Astrocyte of the cerebellum (primary cell): ENCODE data around the gene SPINK13.

Experiments used
- DNase-seq: peaks from one replicate; pipeline ENCODE4 v3.0.0-alpha.2; 2011; ENCODE audit warnings: low read depth
- H3K4me3 ChIP-seq: 2 replicates; pipeline ENCODE4 v1.5.1; 2011; ENCODE audit warnings: mild to moderate bottlenecking, low read depth, low read length, moderate library complexity
- in situ Hi-C: cut with HindIII; loops from 2 replicates; pipeline ENCODE4 v1.10.0; 2017; ENCODE audit warnings: low sequenced_read_pairs
- TF ChIP-seq, protein P1 (sequence below): IDR thresholded peaks from 2 replicates; pipeline ENCODE4 v1.5.1; 2012; ENCODE audit warnings: low read length, low read depth, moderate library complexity, mild to moderate bottlenecking; ENCODE audit errors: missing control alignments

Gene SPINK13

DNA sequence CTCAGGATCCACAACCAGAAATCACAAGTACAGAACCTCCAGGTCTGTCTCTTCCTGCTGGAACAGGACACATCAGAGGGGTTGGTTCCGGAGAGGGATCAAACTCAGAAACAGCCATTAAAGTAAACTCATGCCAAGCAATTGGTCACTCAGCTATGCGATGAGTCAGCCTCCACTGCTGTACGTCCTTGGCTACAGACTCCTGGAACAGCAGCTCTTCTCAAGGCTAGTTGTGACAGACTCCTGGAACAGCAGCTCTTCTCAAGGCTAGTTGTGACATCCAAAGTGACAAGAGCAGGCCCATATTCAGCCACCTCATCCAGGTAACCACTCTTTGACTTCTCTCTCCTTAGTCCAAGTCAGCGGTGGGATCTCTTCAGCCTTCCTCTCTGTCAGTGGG is at the start of gene SPINK13:
SPINK13 (plus strand) TSS at position 229 of the 400 bp plus-strand sequence. CDS start 1,279 bp downstream, outside the sequence.
- H3K4me3 ChIP-seq, result no peak within 1 kb of the TSS
- peak; percentile 65 for DNase-seq
- TF ChIP-seq, protein P1, sequence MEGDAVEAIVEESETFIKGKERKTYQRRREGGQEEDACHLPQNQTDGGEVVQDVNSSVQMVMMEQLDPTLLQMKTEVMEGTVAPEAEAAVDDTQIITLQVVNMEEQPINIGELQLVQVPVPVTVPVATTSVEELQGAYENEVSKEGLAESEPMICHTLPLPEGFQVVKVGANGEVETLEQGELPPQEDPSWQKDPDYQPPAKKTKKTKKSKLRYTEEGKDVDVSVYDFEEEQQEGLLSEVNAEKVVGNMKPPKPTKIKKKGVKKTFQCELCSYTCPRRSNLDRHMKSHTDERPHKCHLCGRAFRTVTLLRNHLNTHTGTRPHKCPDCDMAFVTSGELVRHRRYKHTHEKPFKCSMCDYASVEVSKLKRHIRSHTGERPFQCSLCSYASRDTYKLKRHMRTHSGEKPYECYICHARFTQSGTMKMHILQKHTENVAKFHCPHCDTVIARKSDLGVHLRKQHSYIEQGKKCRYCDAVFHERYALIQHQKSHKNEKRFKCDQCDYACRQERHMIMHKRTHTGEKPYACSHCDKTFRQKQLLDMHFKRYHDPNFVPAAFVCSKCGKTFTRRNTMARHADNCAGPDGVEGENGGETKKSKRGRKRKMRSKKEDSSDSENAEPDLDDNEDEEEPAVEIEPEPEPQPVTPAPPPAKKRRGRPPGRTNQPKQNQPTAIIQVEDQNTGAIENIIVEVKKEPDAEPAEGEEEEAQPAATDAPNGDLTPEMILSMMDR, result no peak
- in situ Hi-C loops, result no loop called here

- in situ Hi-C loops, result no loop called here
- DNase-seq, result no peak
- no peak overlapping the region for H3K4me3 ChIP-seq
- TF ChIP-seq, protein P1, result no peak
These were observed 47.1 kb upstream of the SPINK13 start for GRCh38 chr5:148221508-148221907.

DNA sequence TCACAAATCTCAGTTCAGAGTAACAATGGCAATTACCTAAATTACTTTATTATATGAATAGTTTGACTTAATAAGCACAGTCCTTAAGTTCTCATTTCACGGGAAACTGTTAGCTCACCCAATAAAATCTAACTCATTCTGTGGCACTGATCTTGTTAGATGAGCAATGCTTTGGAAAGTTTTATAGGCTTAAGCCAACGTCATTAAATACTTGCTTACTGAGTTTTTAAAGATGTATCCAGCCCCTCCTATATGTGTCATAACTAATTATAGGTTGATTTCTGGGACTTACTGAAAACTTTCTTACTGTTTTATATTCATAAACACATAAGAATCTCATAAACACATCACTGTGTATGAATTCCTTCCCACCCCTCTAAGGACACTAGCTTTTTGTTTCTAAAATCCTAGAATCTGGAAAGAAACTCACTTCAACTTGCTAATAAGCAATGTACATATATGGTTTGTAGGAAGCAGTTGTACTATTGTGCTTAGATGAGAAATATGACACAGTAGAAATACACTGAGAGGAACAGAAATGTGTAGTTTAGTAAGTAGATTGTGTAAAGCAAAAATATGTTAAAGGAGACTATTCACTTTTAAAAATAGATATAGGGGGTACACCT is 44.4 kb upstream of the SPINK13 start:
- no peak overlapping the region for H3K4me3 ChIP-seq
- TF ChIP-seq, protein P1, result no peak
- in situ Hi-C loops, result no loop called here
- DNase-seq, result no peak

DNA sequence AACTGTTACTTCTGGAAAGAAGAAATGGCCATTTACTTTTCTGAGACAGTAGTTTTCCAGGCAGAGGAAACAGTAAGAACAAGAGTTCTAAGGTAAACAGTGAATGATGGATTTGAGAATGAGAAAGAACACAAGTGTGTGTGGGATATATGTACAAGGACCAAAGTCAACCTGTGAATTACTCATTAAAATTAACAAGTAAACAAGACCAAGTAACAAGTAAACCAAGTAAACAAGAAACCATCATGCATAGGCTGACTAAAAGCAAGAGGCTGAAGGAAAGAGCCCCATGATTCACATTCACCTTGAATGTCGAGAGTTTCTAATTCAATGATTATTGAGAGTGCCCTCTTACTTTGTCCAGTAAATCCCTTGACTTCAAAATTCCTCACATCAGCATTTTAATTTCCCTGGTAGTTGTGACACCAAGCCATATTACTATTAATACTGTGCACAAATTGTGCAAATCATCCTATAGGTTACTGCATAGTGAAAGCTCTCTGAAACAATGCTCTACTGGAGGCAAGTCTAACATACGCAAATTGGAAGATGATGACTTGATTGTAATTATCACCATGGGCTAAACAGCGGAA is 40.1 kb upstream of the SPINK13 start:
- DNase-seq, result no peak
- TF ChIP-seq, protein P1, result no peak
- in situ Hi-C loops, result no loop called here
- no peak overlapping the region for H3K4me3 ChIP-seq

- TF ChIP-seq, protein P1, result no peak
- in situ Hi-C loops, result no loop called here
- DNase-seq, result no peak
- no peak overlapping the region for H3K4me3 ChIP-seq
These were observed 38.8 kb upstream of the SPINK13 start for GRCh38 chr5:148229840-148230239.

GRCh38 chr5:148230240-148230639 is 38.4 kb upstream of the SPINK13 start:
- H3K4me3 ChIP-seq, result no peak overlapping the region
- in situ Hi-C loops, result no loop called here
- DNase-seq, result no peak
- TF ChIP-seq, protein P1, result no peak
